Measurements from ENCODE around the gene PARVA.

Gene PARVA

GRCh38 chr11:12388173-12388572 is 10.8 kb downstream of the PARVA start:
- TF ChIP-seq CTCF (IDR thresholded peaks at IDR 0.05; ENCODE audit: low read depth, low read length, missing control alignments): no peak
- no peak overlapping the region for H3K4me3 ChIP-seq (ENCODE audit: low read depth, low read length)
- no peak for DNase-seq (ENCODE audit: low read depth)

- no peak for TF ChIP-seq CTCF (IDR thresholded peaks at IDR 0.05; ENCODE audit: low read depth, low read length, missing control alignments)
- no peak for DNase-seq (ENCODE audit: low read depth)
- no peak overlapping the region for H3K4me3 ChIP-seq (ENCODE audit: low read depth, low read length)
Measured at GRCh38 chr11:12388939-12389670, 11.7 kb downstream of the PARVA start.

GRCh38 chr11:12389676-12390657 is 12.6 kb downstream of the PARVA start:
- H3K4me3 ChIP-seq (ENCODE audit: low read depth, low read length): no peak overlapping the region
- TF ChIP-seq CTCF (IDR thresholded peaks at IDR 0.05; ENCODE audit: low read depth, low read length, missing control alignments): no peak
- DNase-seq (ENCODE audit: low read depth): no peak

GRCh38 chr11:12390687-12391110 is 13.3 kb downstream of the PARVA start:
- no peak for TF ChIP-seq CTCF (IDR thresholded peaks at IDR 0.05; ENCODE audit: low read depth, low read length, missing control alignments)
- DNase-seq (ENCODE audit: low read depth): no peak
- no peak overlapping the region for H3K4me3 ChIP-seq (ENCODE audit: low read depth, low read length)

GRCh38 chr11:12392672-12393071 is 15.3 kb downstream of the PARVA start:
- TF ChIP-seq CTCF (IDR thresholded peaks at IDR 0.05; ENCODE audit: low read depth, low read length, missing control alignments): no peak
- DNase-seq (ENCODE audit: low read depth): no peak
- no peak overlapping the region for H3K4me3 ChIP-seq (ENCODE audit: low read depth, low read length)

- TF ChIP-seq CTCF (IDR thresholded peaks at IDR 0.05; ENCODE audit: low read depth, low read length, missing control alignments): no peak
- no peak overlapping the region for H3K4me3 ChIP-seq (ENCODE audit: low read depth, low read length)
- no peak for DNase-seq (ENCODE audit: low read depth)
Measured at GRCh38 chr11:12393691-12394090, 16.3 kb downstream of the PARVA start.
